Measurements from ENCODE around the gene GSK3A.
"Not testable (repeated sequence)": the region's sequence is repeated elsewhere in the genome, so short reads cannot be mapped to it uniquely, and the experiment has no call there.

GSK3A gene

GRCh38 chr19:42267644-42268141, 25.3 kb upstream of the GSK3A start:
- no peak for TF ChIP-seq CTCF (IDR thresholded peaks at IDR 0.05; ENCODE audit: insufficient read depth, missing control alignments)
- FAIRE-seq (no peak), DNase-seq (ENCODE audit: insufficient read length, low spot score) (no peak)

DNA sequence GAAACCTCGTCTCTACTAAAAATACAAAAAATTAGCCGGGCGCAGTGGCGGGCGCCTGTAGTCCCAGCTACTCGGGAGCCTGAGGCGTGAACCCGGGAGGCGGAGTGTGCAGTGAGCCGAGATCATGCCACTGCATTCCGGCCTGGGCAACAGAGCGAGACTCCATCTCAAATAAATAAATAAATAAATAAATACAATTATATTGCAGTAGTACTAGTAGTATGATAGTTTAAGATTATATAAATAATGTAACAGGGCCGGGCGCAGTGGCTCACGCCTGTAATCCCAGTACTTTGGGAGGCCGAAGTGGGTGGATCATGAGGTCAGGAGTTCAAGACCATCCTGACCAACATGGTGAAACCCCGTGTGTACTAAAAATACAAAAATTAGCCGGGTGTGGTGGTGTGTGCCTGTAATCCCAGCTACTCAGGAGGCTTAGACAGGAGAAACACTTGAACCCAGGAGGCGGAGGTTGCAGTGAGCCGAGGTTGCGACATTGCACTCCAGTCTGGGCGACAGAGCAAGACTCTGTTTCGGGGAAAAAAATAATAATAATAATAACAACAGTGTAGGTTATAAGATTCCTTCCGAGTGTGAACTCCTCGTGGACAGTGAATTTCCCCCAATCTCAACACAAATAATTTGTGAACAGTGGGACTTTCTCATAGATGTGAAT, 24.7 kb upstream of the GSK3A start:
- not testable (repeated sequence) for FAIRE-seq; DNase-seq (ENCODE audit: insufficient read length, low spot score)

DNA sequence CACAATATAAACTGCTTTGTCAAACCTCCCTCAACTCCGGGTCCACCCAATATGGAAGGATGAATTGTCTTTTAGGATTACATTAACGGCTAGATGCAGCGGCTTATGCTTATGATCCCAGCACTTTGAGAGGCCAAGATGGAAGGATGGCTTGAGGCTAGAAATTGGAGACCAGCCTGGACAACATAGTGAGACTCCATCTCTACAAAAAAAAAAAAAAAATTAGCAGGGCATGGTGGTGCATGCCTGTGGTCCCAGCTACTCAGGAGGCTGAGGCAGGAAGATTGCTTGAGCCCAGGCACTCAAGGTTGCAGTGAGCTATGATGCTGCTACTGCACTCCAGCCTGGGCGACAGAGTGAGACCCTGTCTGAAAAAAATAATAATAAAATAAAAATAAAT, 23.7 kb upstream of the GSK3A start:
- not testable (repeated sequence) for FAIRE-seq; DNase-seq (ENCODE audit: insufficient read length, low spot score)

DNA sequence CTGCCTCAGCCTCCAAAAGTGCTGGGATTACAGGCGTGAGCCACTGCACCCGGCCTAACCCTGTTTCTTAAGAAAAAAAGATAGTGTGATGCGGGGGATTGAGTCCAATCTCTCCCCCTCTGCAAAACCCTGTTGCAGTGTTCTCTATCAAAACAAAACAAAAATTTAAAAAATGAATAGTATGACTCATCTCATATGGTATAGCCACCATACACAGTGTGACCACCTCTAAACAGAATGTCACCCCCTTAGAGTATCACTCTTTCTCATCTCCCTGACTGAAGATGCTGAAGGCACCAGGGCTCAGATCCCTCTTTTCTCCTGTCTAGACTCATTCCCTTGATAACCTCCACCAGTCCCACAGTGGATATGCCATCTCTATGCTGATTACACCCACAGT, 19.4 kb upstream of the GSK3A start:
- no peak for FAIRE-seq
- no peak for DNase-seq (ENCODE audit: insufficient read length, low spot score)
- TF ChIP-seq CTCF (IDR thresholded peaks at IDR 0.05; ENCODE audit: insufficient read depth, missing control alignments): no peak

DNA sequence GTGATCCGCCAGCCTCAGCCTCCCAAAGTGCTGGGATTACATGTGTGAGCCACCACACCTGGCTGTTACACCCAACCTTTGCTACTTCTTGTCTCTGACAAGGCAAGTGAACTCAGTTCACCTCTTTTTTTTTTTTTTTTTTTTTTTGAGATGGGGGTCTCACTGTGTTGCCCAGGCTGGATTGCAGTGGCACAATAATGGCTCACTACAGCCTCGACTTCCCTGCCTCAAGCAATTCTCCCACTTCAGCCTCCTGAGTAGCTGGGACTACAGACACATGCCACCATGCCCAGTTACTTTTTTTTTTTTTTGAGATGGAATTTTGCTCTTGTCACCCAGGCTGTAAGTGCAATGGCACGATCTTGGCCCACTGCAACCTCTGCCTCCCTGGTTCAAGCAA, 15.4 kb upstream of the GSK3A start:
- FAIRE-seq; DNase-seq (ENCODE audit: insufficient read length, low spot score): not testable (repeated sequence)

- no peak for TF ChIP-seq CTCF (IDR thresholded peaks at IDR 0.05; ENCODE audit: insufficient read depth, missing control alignments)
- FAIRE-seq (no peak), DNase-seq (ENCODE audit: insufficient read length, low spot score) (no peak)
Measured at GRCh38 chr19:42255766-42256745, 13.7 kb upstream of the GSK3A start.

GRCh38 chr19:42254850-42255765, 12.7 kb upstream of the GSK3A start, which contains the start of gene ERF:
TSS of gene ERF (minus strand) at chr19:42255128. CDS start at chr19:42254999, 129 bp downstream.
- peak; percentile 90 for DNase-seq (ENCODE audit: insufficient read length, low spot score)
- no peak for TF ChIP-seq CTCF (IDR thresholded peaks at IDR 0.05; ENCODE audit: insufficient read depth, missing control alignments)
- no peak for FAIRE-seq

Data from D721Med (cell line).